IPS-18a (cell line): Measurements from ENCODE around the gene RASAL1.

Experiments used
- H3K27ac ChIP-seq: one replicate; pipeline ENCODE4 v1.5.1; 2013; ENCODE audit warnings: low read length
- H3K27me3 ChIP-seq: one replicate; pipeline ENCODE4 v1.6.1; 2013; ENCODE audit warnings: mild to moderate bottlenecking, low read length; ENCODE audit not compliant: control insufficient read depth, insufficient read depth
- H3K36me3 ChIP-seq: one replicate; pipeline ENCODE4 v1.6.1; 2013; ENCODE audit warnings: low read depth, low read length; ENCODE audit not compliant: control insufficient read depth
- H3K4me1 ChIP-seq: one replicate; pipeline ENCODE4 v1.6.1; 2013; ENCODE audit warnings: low read depth, low read length; ENCODE audit not compliant: control insufficient read depth
- H3K4me3 ChIP-seq: one replicate; pipeline ENCODE4 v1.5.1; 2013; ENCODE audit warnings: low read length
- H3K9ac ChIP-seq: one replicate; pipeline ENCODE4 v1.6.1; 2013; ENCODE audit warnings: mild to moderate bottlenecking, low read length, moderate library complexity
- H3K9me3 ChIP-seq: one replicate; pipeline ENCODE4 v1.6.1; 2013; ENCODE audit warnings: low read depth, low read length; ENCODE audit not compliant: control insufficient read depth

Gene RASAL1

GRCh38 chr12:113158439-113159203, 23.1 kb upstream of the RASAL1 start:
- no peak overlapping the region for H3K4me3 ChIP-seq

GRCh38 chr12:113157218-113157859, 21.8 kb upstream of the RASAL1 start:
- Histone ChIP-seq H3K27ac (no peak overlapping the region), H3K4me3 (no peak overlapping the region), H3K9ac (no peak overlapping the region), H3K9me3 (no peaks in the 10 kb centered on the region), H3K27me3 (peaks cover 46% of the 10 kb centered on the region), H3K4me1 (peaks cover 9% of the 10 kb centered on the region), H3K36me3 (peaks cover 28% of the 10 kb centered on the region)

More at GRCh38 chr12:113158439-113159203, 23.1 kb upstream of the RASAL1 start:
- Histone ChIP-seq H3K4me1 (peaks cover 11% of the 10 kb centered on the region), H3K9me3 (no peaks in the 10 kb centered on the region), H3K9ac (no peak overlapping the region), H3K27ac (no peak overlapping the region), H3K36me3 (peaks cover 30% of the 10 kb centered on the region), H3K27me3 (peaks cover 34% of the 10 kb centered on the region)

GRCh38 chr12:113155646-113156045, 20.1 kb upstream of the RASAL1 start:
- Histone ChIP-seq H3K9me3 (no peaks in the 10 kb centered on the region), H3K27me3 (peaks cover 57% of the 10 kb centered on the region), H3K4me3 (no peak overlapping the region), H3K4me1 (no peaks in the 10 kb centered on the region), H3K27ac (no peak overlapping the region), H3K36me3 (peaks cover 26% of the 10 kb centered on the region), H3K9ac (no peak overlapping the region)

GRCh38 chr12:113155060-113155459, 19.5 kb upstream of the RASAL1 start:
- peaks cover 20% of the 10 kb centered on the region for H3K36me3 ChIP-seq
- no peak overlapping the region for H3K27ac ChIP-seq
- H3K4me1 ChIP-seq = peaks cover 2% of the 10 kb centered on the region
- H3K27me3 ChIP-seq = peaks cover 62% of the 10 kb centered on the region
- no peaks in the 10 kb centered on the region for H3K9me3 ChIP-seq
- H3K9ac ChIP-seq = no peak overlapping the region
- H3K4me3 ChIP-seq = no peak overlapping the region

GRCh38 chr12:113154351-113154973, 18.9 kb upstream of the RASAL1 start:
- no peaks in the 10 kb centered on the region for H3K9me3 ChIP-seq
- peaks cover 14% of the 10 kb centered on the region for H3K36me3 ChIP-seq
- H3K27me3 ChIP-seq = peaks cover 65% of the 10 kb centered on the region
- H3K4me1 ChIP-seq = peaks cover 6% of the 10 kb centered on the region
- no peak overlapping the region for H3K27ac ChIP-seq
- peak overlapping the region; percentile 26 for H3K4me3 ChIP-seq
- H3K9ac ChIP-seq = no peak overlapping the region

- Histone ChIP-seq H3K27me3 (peaks cover 65% of the 10 kb centered on the region), H3K4me1 (peaks cover 6% of the 10 kb centered on the region), H3K9ac (peak overlapping the region; percentile 42), H3K9me3 (no peaks in the 10 kb centered on the region), H3K27ac (no peak overlapping the region), H3K36me3 (peaks cover 2% of the 10 kb centered on the region), H3K4me3 (peak overlapping the region; percentile 56)
Observed at GRCh38 chr12:113152835-113153814, 17.6 kb upstream of the RASAL1 start.

GRCh38 chr12:113152196-113152834, 16.8 kb upstream of the RASAL1 start:
- H3K27ac ChIP-seq = no peak overlapping the region
- H3K4me3 ChIP-seq = peak overlapping the region; percentile 56
- peaks cover 6% of the 10 kb centered on the region for H3K4me1 ChIP-seq
- no peaks in the 10 kb centered on the region for H3K9me3 ChIP-seq
- peaks cover 65% of the 10 kb centered on the region for H3K27me3 ChIP-seq
- H3K36me3 ChIP-seq = no peaks in the 10 kb centered on the region
- no peak overlapping the region for H3K9ac ChIP-seq

- H3K27ac ChIP-seq = no peak overlapping the region
Observed at GRCh38 chr12:113151655-113152054, 16.1 kb upstream of the RASAL1 start.

GRCh38 chr12:113149361-113150150, 14.0 kb upstream of the RASAL1 start, which contains the start of gene CFAP73:
TSS of gene CFAP73 (plus strand) at chr12:113149724. CDS start at chr12:113149858, 134 bp downstream.
- no peaks in the 10 kb centered on the region for H3K9me3 ChIP-seq
- peak within 1 kb of the TSS; percentile 42 for H3K4me3 ChIP-seq
- peaks cover 40% of the 10 kb centered on the region for H3K27me3 ChIP-seq
- peaks cover 6% of the 10 kb centered on the region for H3K4me1 ChIP-seq
- peak within 1 kb of the TSS; percentile 56 for H3K9ac ChIP-seq
- H3K36me3 ChIP-seq = no peaks in the 10 kb centered on the region
- no peak within 1 kb of the TSS for H3K27ac ChIP-seq

More at GRCh38 chr12:113151655-113152054, 16.1 kb upstream of the RASAL1 start:
- H3K36me3 ChIP-seq = no peaks in the 10 kb centered on the region
- H3K4me1 ChIP-seq = peaks cover 6% of the 10 kb centered on the region
- no peak overlapping the region for H3K4me3 ChIP-seq
- H3K9me3 ChIP-seq = no peaks in the 10 kb centered on the region
- H3K9ac ChIP-seq = no peak overlapping the region
- peaks cover 61% of the 10 kb centered on the region for H3K27me3 ChIP-seq

- no peak overlapping the region for H3K27ac ChIP-seq
- no peak overlapping the region for H3K9ac ChIP-seq
- H3K27me3 ChIP-seq = peaks cover 15% of the 10 kb centered on the region
- H3K4me1 ChIP-seq = peaks cover 6% of the 10 kb centered on the region
- H3K36me3 ChIP-seq = no peaks in the 10 kb centered on the region
- no peak overlapping the region for H3K4me3 ChIP-seq
- H3K9me3 ChIP-seq = no peaks in the 10 kb centered on the region
Observed at GRCh38 chr12:113146999-113147398, 11.4 kb upstream of the RASAL1 start.
